ENCODE data around the gene CSTA. TPM values are rescaled to one million over a fixed set of nuclear protein-coding genes. Genes with fewer than 3 reads are reported as not detected.

Gene CSTA
- total RNA-seq, 3 donors from 2014 or later = 9.1 to 40.3 (median 15.7) TPM

Other genes with a start within 250 kb of the CSTA start
- gene CASR, start 141.6 kb upstream of the CSTA start, total RNA-seq = not detected
- 10 to 100 TPM; 10.8 to 20.3 (median 15.0) TPM for gene MIX23, start 58.0 kb downstream of the CSTA start, total RNA-seq
- 10 to 100 TPM; 19.3 to 27.2 (median 26.5) TPM for gene FAM162A, start 58.9 kb downstream of the CSTA start, total RNA-seq
- gene WDR5B, start 90.8 kb downstream of the CSTA start, total RNA-seq = 1 to 10 TPM; 4.0 to 8.0 (median 6.2) TPM
- gene KPNA1, start 189.7 kb downstream of the CSTA start, total RNA-seq = 10 to 100 TPM; 40.3 to 51.7 (median 42.4) TPM
- gene PARP9, start 239.1 kb downstream of the CSTA start, total RNA-seq = 10 to 100 TPM; 17.4 to 55.1 (median 39.7) TPM
- gene DTX3L, start 239.1 kb downstream of the CSTA start, total RNA-seq = 10 to 100 TPM; 19.0 to 30.1 (median 29.2) TPM